CD4-positive, alpha-beta T cell (primary cell): Measurements from ENCODE around the gene PPP1R3G. TPM values are rescaled to one million over a fixed set of nuclear protein-coding genes. Genes with fewer than 3 reads are reported as not detected.

Source experiments
- ATAC-seq: fragments of 200-7000 bp; cut with Tn5 transposase; one replicate; pipeline ENCODE4 v1.10.0; 2022; ENCODE audit warnings: mild to moderate bottlenecking; ENCODE audit not compliant: poor library complexity
- CTCF ChIA-PET: fragments of 350-600 bp; sonication (Branson Sonifier 250); formaldehyde crosslinking; loops from one replicate; lab custom pipeline; 2021; ENCODE audit warnings: antibody characterized with exemption, inconsistent platforms; lab: Charles Lee
- POLR2A ChIA-PET: fragments of 350-600 bp; sonication (Branson Sonifier 250); formaldehyde crosslinking; loops from one replicate; lab custom pipeline; 2021; ENCODE audit warnings: antibody characterized with exemption, inconsistent platforms; lab: Charles Lee
- DNase-seq, 14 experiments: peaks; one replicate each; pipeline ENCODE4 v3.0.0-alpha.2; 2013 to 2020; ENCODE audit warnings: mixed read lengths in 2 of 14
- H3K27ac ChIP-seq, 2 donors: one replicate each; pipeline versions ENCODE4 v1.5.1 to v1.7.0; 2013; ENCODE audit warnings: low read length in 2 of 2, low read depth in 1 of 2, mild to moderate bottlenecking in 1 of 2
- H3K27me3 ChIP-seq, 2 experiments: 1 replicate in 1 of 2; 2 replicates in 1 of 2; pipeline versions ENCODE4 v1.6.1 to v1.7.0; 2013; ENCODE audit warnings: low read length in 2 of 2, control low read depth in 1 of 2, mild to moderate bottlenecking in 1 of 2, moderate library complexity in 1 of 2; ENCODE audit not compliant: insufficient read depth in 2 of 2, control insufficient read depth in 1 of 2
- H3K36me3 ChIP-seq: one replicate; pipeline ENCODE4 v1.6.1; 2013; ENCODE audit warnings: low read length, control low read depth; ENCODE audit not compliant: insufficient read depth
- H3K4me1 ChIP-seq: one replicate; pipeline ENCODE4 v1.6.1; 2013; ENCODE audit warnings: low read length, control low read depth; ENCODE audit not compliant: insufficient read depth
- H3K4me3 ChIP-seq: one replicate; pipeline ENCODE4 v1.5.1; 2013; ENCODE audit warnings: mild to moderate bottlenecking, low read length, moderate library complexity
- H3K9me3 ChIP-seq, 2 experiments: 1 replicate in 1 of 2; 2 replicates in 1 of 2; pipeline versions ENCODE4 v1.6.1 to v1.7.0; 2013; ENCODE audit warnings: low read length in 2 of 2, mild to moderate bottlenecking in 2 of 2, control low read depth in 1 of 2, moderate library complexity in 1 of 2; ENCODE audit not compliant: control insufficient read depth in 1 of 2, insufficient read depth in 1 of 2
- H3K27ac Mint-ChIP-seq: one replicate; pipeline ENCODE4 v1.8.0; 2020; ENCODE audit warnings: mixed read lengths
- H3K27me3 Mint-ChIP-seq: one replicate; pipeline ENCODE4 v1.8.0; 2021; ENCODE audit warnings: mixed read lengths
- H3K36me3 Mint-ChIP-seq: one replicate; pipeline ENCODE4 v1.8.0; 2021; ENCODE audit warnings: low read depth, mixed read lengths
- H3K4me1 Mint-ChIP-seq: one replicate; pipeline ENCODE4 v1.8.0; 2021; ENCODE audit warnings: low read depth, mixed read lengths
- H3K4me3 Mint-ChIP-seq: one replicate; pipeline ENCODE4 v1.8.0; 2020; ENCODE audit warnings: mild to moderate bottlenecking, mixed read lengths
- H3K9me3 Mint-ChIP-seq: one replicate; pipeline ENCODE4 v1.8.0; 2020; ENCODE audit warnings: mixed read lengths
- CTCF ChIP-seq: fragments of 200-600 bp; IDR thresholded peaks from one replicate; pipeline ENCODE4 v1.8.0; 2022; ENCODE audit warnings: antibody characterized with exemption, mild to moderate bottlenecking
- intact Hi-C, 2 experiments: fragments of 100-400 bp; cut with DNase I in 1 of 2; cut with micrococcal nuclease in 1 of 2; formaldehyde crosslinking; loops; one replicate each; pipeline versions ENCODE4 v1.15.1 to v1.9.0; 2023 to 2025; cut with DNase I, micrococcal nuclease
- total RNA-seq, 174 experiments: library from RNA in 2 of 174; stranded (reverse) in 2 of 174; gene quantifications; one replicate each; pipeline ENCODE4 v1.2.3 and lab custom pipeline; 2021 to 2026

Gene PPP1R3G
- total RNA-seq, 2 experiments from 2014 or later, result not detected

DNA sequence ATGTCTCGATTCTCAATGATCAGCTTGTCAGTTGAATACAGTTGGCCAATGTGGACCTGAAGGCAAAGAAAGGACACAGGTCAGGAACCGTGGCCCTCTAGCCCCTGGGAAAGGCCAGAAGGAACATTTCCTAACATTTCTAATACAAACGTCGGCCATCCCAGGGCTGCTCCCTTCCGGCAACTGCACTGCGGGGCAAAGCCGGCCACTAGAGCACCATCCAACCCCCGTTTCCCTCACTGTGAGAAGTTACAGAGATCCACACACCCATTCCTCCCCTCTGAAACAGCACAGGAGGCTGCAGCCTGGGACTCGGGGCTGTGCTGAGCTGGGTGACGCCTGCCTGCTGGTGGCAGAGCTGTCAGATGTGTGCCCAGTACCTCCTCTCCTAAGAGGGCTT, 24.3 kb downstream of the PPP1R3G start:
- ChIA-PET POLR2A (no interaction called here), CTCF (no interaction called here)
- TF ChIP-seq CTCF, result no peak
- H3K36me3 Mint-ChIP-seq, result no peaks in the 10 kb centered on the region
- Histone ChIP-seq H3K4me1 (no peaks in the 10 kb centered on the region), H3K36me3 (no peaks in the 10 kb centered on the region), H3K27ac (no peak overlapping the region), H3K27me3 (no peaks in the 10 kb centered on the region), H3K4me3 (no peak overlapping the region), H3K9me3 (no peaks in the 10 kb centered on the region)
- intact Hi-C loops, result no loop called here
- DNase-seq (no peak), ATAC-seq (no peak)
- no peaks in the 10 kb centered on the region for H3K4me1 Mint-ChIP-seq
- H3K4me3 Mint-ChIP-seq, result no peak overlapping the region
- no peaks in the 10 kb centered on the region for H3K27me3 Mint-ChIP-seq
- no peaks in the 10 kb centered on the region for H3K9me3 Mint-ChIP-seq
- no peak overlapping the region for H3K27ac Mint-ChIP-seq

DNA sequence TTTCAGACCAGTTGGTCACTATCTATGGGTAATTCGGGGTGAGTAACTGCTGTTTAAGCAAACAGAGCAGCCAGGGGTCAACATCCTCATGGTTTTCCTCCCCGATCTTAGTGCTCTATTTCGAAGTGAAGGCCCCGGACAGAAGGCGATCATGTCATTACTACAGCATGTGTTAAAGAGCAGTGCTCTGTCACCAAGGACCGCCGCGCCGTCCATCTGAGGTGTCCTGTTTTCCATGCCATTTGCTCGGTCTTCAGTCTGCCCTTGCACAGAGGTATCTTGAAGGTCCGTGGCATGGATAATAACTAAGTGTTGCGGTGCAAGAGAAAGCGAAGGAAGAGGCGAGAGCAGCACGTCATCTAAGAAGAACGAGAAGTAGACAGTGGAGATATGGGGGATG, 25.1 kb downstream of the PPP1R3G start:
- Histone ChIP-seq H3K27ac (no peak overlapping the region), H3K4me1 (no peaks in the 10 kb centered on the region), H3K36me3 (no peaks in the 10 kb centered on the region), H3K27me3 (no peaks in the 10 kb centered on the region), H3K4me3 (no peak overlapping the region), H3K9me3 (no peaks in the 10 kb centered on the region)
- Mint-ChIP-seq H3K4me1 (no peaks in the 10 kb centered on the region), H3K36me3 (no peaks in the 10 kb centered on the region), H3K4me3 (no peak overlapping the region), H3K27ac (no peak overlapping the region), H3K27me3 (no peaks in the 10 kb centered on the region), H3K9me3 (no peaks in the 10 kb centered on the region)
- no peak for TF ChIP-seq CTCF
- no peak for ATAC-seq
- intact Hi-C loops, result no loop called here
- POLR2A ChIA-PET, result no interaction called here
- CTCF ChIA-PET, result no interaction called here
- no peak for DNase-seq

DNA sequence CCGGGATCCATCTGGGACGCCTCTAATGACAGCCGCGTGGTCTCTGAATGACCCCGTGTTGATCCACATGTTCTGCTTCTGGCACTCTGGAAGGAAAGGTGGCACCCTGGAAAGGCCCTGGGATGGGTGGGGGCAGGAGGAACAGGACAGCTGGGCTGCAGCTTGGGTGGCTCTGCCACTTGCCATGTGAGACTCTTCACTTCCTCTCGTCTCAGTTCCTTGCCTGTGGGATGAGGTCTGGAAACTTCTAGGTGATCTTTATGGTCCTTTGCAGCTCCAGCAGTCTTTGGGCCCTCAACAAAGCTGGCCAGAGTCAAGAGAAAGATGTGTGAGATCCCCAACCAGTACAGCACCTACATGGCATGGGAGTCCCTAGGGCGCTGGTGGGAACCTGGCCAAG, 26.5 kb downstream of the PPP1R3G start:
- CTCF ChIA-PET, result no interaction called here

More for the DNA sequence above, 26.5 kb downstream of the PPP1R3G start:
- H3K4me1 Mint-ChIP-seq, result no peaks in the 10 kb centered on the region
- Histone ChIP-seq H3K36me3 (no peaks in the 10 kb centered on the region), H3K4me1 (no peaks in the 10 kb centered on the region), H3K27me3 (no peaks in the 10 kb centered on the region), H3K4me3 (no peak overlapping the region), H3K9me3 (no peaks in the 10 kb centered on the region), H3K27ac (no peak overlapping the region)
- no peaks in the 10 kb centered on the region for H3K9me3 Mint-ChIP-seq
- DNase-seq (no peak), ATAC-seq (no peak)
- H3K27ac Mint-ChIP-seq, result no peak overlapping the region
- no peaks in the 10 kb centered on the region for H3K36me3 Mint-ChIP-seq
- H3K4me3 Mint-ChIP-seq, result no peak overlapping the region
- TF ChIP-seq CTCF, result no peak
- no peaks in the 10 kb centered on the region for H3K27me3 Mint-ChIP-seq
- POLR2A ChIA-PET, result no interaction called here
- intact Hi-C loops, result no loop called here
